Activated CD4-positive, alpha-beta T cell treated with anti-CD3 and anti-CD28 coated beads, Interleukin-2, Interleukin-6, amounts not matched to agents 100 ng/mL and 50 ng/mL, durations not matched to agents 16 hours and 8 hours (primary cell): Measurements from ENCODE around the gene MT1M.
A peak's percentile ranks its signal among the peaks of the same experiment; 100 is the strongest.
"Not testable (repeated sequence)": the region's sequence is repeated elsewhere in the genome, so short reads cannot be mapped to it uniquely, and the experiment has no call there.

ENCODE experiments used
- DNase-seq: peaks from one replicate; pipeline ENCODE4 v3.0.0-alpha.2; 2020

MT1M gene

GRCh38 chr16:56632156-56632847 lies at the start of gene MT1M:
Gene MT1M (plus strand): TSS chr16:56632659. CDS start chr16:56632732, 73 bp downstream.
- no peak for DNase-seq

DNA sequence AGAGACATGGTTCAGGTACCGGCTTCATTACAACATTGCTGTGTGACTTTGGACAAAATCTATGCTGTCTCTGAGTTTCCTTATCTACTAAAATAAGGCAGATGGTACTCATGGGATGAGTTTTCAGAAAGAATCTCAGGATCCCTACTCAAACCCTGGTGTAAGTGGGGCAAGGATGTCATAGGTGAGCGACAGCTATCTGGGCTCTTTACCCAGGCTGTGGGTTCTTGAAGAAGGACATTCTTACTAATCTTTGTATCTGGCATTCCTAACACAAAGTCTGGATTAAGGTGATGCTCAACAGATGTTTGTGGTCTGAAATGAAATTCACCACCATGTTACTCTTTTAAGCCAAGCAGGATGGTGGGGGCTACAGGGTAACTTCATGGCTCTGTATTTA lies 49.5 kb upstream of the MT1M start:
- DNase-seq, result not testable (repeated sequence)

DNA sequence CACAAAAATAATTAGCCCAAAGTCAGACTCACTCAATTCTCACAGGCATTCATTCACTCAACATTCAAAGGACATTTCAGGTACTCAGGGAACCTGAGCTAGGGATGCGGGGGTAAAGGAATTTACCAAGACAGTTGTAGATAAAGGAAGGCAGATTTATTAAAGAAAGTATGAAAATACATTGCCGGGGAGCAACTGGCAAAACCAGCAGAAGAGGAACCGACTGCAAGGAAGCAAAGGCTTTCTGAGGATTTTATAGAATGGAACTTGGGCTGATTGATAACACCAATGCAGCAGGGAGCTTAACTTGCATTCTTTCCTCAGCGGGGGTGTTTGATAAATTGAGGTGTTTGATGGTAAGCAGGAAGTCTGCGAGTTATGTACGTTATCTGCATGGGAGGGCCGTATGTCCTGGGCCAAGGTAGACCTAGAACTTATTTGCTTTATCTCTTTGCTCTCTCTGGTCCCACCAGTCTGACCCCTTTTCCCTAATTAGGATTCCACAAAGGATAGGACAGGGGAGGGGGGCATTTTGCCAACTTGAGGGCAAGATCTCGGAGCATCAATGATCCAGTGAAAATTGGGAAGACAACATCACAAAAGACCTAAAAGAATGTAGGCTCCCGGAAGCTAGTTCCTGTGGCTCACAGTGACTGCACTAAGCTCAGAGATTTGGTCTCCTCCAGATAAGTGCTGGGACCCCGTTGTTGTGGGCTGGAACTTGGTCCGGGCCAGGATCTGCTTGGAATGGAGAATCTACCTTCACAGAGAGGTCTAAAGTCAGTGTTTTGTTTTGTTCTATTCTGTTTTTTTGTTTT lies 48.9 kb upstream of the MT1M start:
- DNase-seq, result no peak

DNA sequence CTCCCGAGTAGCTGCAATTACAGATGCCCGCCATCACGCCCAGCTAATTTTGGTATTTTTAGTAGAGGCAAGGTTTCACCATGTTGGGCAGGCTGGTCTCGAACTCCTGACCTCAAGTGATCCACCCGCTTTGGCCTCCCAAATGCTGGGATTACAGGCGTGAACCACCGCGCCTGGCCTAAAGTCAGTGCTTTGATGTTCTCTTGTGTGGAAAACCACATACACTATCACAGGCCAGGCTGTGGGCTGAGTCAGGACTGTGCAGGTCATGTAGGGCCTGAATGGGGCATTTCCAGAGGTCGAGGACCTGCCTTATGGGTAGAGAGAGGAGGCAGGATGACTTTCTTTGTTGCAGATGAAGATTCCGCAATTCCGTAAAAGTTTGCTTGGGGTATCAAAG lies 48.2 kb upstream of the MT1M start:
- no peak for DNase-seq

GRCh38 chr16:56588781-56589140 lies 43.7 kb upstream of the MT1M start:
- no peak for DNase-seq

GRCh38 chr16:56589141-56590039 lies 43.1 kb upstream of the MT1M start, which contains the start of gene MT3:
Gene MT3 (plus strand): TSS chr16:56589528. CDS start chr16:56589591, 63 bp downstream.
- no peak for DNase-seq

- DNase-seq, result no peak
These were observed 40.9 kb upstream of the MT1M start for GRCh38 chr16:56591377-56592060.

DNA sequence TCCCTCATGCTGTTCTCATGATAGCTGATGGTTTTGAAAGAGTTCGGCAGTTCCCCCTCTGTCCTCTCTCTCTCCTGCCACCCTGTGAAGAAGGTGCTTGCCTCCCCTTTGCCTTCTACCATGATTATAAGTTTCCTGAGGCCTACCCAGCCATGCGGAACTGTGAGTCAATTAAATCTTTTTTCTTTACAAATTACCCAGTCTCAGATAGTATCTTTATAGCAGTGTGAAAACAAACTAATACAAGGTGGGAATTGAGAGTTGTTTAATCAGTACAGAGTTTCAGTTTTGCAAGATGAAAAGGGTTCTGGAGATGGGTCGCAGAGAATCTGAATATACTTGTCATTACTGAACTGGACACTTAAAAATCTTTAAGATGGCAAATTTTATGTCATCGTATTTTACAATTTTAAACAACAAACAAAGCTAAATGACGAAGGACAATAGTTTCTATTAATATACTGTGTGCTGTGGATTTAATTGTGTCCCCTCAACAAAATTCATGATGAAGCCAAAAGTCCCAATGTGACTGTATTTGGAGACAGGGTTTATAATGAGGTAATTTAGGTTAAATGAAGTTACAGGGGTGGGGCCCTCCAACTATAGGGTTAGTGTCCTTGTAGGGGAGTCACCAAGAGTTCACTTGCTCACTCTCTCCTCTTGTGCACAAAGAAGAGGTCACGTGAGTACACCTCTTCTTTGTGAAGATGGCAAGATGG lies 38.7 kb upstream of the MT1M start:
- no peak for DNase-seq

- no peak for DNase-seq
These were observed 38.2 kb upstream of the MT1M start for GRCh38 chr16:56594292-56594619.

DNA sequence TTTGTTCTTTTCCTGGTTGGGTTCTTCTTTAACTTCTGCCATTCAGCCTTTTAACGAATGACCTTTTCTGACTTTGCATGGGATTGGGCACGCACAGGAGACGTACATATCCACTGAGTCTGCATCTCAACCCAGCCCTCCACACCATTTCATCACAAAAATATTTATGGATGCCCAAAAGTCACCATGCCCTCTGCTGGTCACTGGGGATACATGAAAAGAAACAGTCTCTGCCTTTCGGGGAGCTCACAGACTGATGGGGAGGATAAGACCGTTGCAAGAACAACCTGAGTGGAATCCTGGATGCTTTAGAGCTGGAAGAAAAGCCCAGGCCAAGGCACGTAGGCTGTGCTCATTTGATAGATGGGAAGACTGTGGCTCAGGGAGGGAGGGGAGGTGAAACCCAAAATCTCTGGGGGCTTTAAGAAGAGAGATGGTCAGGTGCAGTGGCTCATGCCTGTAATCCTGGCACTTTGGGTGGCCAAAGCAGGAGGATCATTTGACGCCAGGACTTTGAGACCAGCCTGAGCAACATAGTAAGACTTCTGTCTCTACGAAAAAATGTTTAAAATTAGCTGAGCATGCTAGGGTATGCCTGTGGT lies 32.0 kb upstream of the MT1M start:
- DNase-seq, result peak; percentile 53

- DNase-seq, result no peak
These were observed 31.1 kb upstream of the MT1M start for GRCh38 chr16:56601325-56601724.

- DNase-seq, result no peak
These were observed 28.9 kb upstream of the MT1M start for GRCh38 chr16:56603589-56603988.

DNA sequence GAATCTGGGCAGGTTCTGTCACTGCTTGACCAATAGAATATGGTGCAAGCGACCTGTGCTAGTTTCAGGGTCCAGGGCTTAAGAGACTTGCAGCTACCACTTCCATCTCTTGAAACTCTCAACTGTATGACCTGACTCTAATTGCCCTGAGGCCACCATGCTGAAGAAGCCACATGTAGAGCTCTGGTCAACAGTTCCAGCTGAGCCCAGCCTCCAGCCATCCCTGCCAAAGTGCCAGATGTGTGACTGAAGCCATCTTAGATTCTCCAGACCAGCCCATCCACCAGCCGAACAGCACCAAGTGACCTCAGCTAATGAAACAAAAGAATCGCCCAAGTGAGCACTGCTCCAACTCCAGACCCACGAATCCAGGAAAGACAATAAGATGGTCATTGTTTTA lies 27.5 kb upstream of the MT1M start:
- DNase-seq, result no peak

GRCh38 chr16:56605475-56605874 lies 27.0 kb upstream of the MT1M start:
- no peak for DNase-seq

DNA sequence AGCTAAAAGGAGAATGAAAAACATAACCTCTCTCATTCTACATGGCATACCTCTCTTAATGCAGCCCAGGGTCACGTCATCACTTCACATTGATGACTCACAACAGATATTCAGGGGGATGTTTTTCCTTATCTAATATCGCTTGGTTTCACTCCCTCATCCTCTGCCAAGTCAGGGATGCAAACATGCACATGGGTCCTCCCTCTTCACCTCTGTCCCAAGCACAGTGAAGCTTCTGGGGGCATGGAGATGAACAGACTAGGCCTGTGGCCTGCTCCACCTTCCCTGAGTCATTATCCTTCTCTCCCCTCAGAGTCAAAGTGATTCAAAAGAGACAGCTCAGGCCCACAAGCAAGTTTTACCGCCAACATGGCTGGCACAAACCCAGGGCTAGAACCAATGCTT lies 26.4 kb upstream of the MT1M start:
- no peak for DNase-seq

GRCh38 chr16:56606476-56607108 lies 25.9 kb upstream of the MT1M start:
- DNase-seq, result no peak

DNA sequence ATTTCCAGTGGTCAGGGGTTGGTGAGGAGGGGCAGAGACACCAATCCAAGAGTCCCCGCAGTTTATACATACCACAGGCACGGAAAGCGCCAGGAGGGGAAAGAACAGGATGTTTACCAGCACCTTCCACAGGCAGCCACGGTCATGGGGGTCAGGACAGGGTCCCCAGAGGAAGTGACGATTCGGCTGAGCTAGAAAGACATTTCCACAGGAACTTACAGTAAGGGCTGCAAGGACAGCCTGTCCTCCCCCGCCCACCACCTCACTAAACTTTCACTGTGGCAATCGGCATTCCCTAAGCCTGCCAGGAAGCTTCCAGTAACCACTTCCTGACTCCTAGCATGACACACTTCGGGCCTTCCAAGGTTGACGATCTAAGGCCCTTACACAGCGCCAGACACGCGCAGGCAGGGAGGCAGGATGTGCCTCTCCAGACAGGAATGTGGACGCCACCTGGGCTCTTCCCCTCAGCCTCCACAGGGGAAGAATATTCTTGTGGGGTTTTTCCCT lies 25.3 kb upstream of the MT1M start:
- DNase-seq, result no peak

GRCh38 chr16:56607675-56608042 lies 24.8 kb upstream of the MT1M start:
- no peak for DNase-seq

- peak; percentile 95 for DNase-seq
These were observed 24.2 kb upstream of the MT1M start, which contains the start of gene MT2A for GRCh38 chr16:56608043-56608875. Gene MT2A (plus strand): TSS chr16:56608584. CDS start chr16:56608656, 72 bp downstream.

DNA sequence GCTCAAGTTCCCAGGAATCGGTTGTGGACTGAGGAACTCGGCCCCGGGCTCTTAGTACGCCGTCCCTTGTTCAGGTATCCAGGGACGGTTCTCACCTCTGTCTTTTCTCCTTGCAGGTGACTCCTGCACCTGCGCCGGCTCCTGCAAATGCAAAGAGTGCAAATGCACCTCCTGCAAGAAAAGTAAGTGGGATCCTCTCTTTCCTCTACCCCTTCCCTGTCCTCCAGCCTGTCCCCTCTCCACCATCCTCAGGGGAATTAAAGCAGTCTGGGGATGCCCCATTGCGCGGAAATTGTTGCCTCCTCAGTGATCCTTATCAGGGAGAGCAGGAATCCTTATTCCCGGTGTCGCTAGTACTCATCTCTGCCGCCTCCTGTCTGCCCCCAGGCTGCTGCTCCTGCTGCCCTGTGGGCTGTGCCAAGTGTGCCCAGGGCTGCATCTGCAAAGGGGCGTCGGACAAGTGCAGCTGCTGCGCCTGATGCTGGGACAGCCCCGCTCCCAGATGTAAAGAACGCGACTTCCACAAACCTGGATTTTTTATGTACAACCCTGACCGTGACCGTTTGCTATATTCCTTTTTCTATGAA lies 23.5 kb upstream of the MT1M start:
- no peak for DNase-seq
